NCI-H1092 (cell line): ENCODE results near the gene ATAD3A.
"Not testable (repeated sequence)": the region's sequence is repeated elsewhere in the genome, so short reads cannot be mapped to it uniquely, and the experiment has no call there.

Experiments used
- DNase-seq: peaks from one replicate; lab custom pipeline; 2025; lab: John Stamatoyannopoulos, UW

Gene ATAD3A

GRCh38 chr1:1523651-1524050 is 11.7 kb downstream of the ATAD3A start:
- not testable (repeated sequence) for DNase-seq

GRCh38 chr1:1524750-1525383 is 12.9 kb downstream of the ATAD3A start:
- DNase-seq: not testable (repeated sequence)

- DNase-seq: not testable (repeated sequence)
Measured at GRCh38 chr1:1526476-1526875, 14.5 kb downstream of the ATAD3A start.

- no peak for DNase-seq
Measured at GRCh38 chr1:1527092-1527816, 15.3 kb downstream of the ATAD3A start.

- no peak for DNase-seq
Measured at GRCh38 chr1:1528301-1529267, 16.6 kb downstream of the ATAD3A start.

- no peak for DNase-seq
Measured at GRCh38 chr1:1529321-1529720, 17.4 kb downstream of the ATAD3A start.

GRCh38 chr1:1529936-1530335 is 18.0 kb downstream of the ATAD3A start:
- DNase-seq: no peak

- no peak for DNase-seq
Measured at GRCh38 chr1:1531947-1532346, 20.0 kb downstream of the ATAD3A start.

- not testable (repeated sequence) for DNase-seq
Measured at GRCh38 chr1:1533176-1533893, 21.4 kb downstream of the ATAD3A start.

- not testable (repeated sequence) for DNase-seq
Measured at GRCh38 chr1:1533894-1534291, 21.9 kb downstream of the ATAD3A start.

GRCh38 chr1:1534401-1535154 is 22.6 kb downstream of the ATAD3A start:
- DNase-seq: no peak

GRCh38 chr1:1535201-1536018 is 23.4 kb downstream of the ATAD3A start:
- no peak for DNase-seq

GRCh38 chr1:1536019-1536937 is 24.3 kb downstream of the ATAD3A start:
- DNase-seq: no peak

GRCh38 chr1:1536938-1537546 is 25.1 kb downstream of the ATAD3A start:
- no peak for DNase-seq

- DNase-seq: no peak
Measured at GRCh38 chr1:1537626-1538250, 25.8 kb downstream of the ATAD3A start.

GRCh38 chr1:1538334-1538733 is 26.4 kb downstream of the ATAD3A start:
- no peak for DNase-seq

GRCh38 chr1:1538989-1539309 is 27.0 kb downstream of the ATAD3A start:
- no peak for DNase-seq

GRCh38 chr1:1539310-1540089 is 27.5 kb downstream of the ATAD3A start:
- DNase-seq: no peak
